Measurements from ENCODE around the gene F7. TPM values are rescaled to one million over a fixed set of nuclear protein-coding genes. Genes with fewer than 3 reads are reported as not detected.

Gene F7
- total and polyA plus RNA-seq, 2 donors (not counting 3 experiments of a cell fraction or from before 2014, with no cell fraction given), result not detected

DNA sequence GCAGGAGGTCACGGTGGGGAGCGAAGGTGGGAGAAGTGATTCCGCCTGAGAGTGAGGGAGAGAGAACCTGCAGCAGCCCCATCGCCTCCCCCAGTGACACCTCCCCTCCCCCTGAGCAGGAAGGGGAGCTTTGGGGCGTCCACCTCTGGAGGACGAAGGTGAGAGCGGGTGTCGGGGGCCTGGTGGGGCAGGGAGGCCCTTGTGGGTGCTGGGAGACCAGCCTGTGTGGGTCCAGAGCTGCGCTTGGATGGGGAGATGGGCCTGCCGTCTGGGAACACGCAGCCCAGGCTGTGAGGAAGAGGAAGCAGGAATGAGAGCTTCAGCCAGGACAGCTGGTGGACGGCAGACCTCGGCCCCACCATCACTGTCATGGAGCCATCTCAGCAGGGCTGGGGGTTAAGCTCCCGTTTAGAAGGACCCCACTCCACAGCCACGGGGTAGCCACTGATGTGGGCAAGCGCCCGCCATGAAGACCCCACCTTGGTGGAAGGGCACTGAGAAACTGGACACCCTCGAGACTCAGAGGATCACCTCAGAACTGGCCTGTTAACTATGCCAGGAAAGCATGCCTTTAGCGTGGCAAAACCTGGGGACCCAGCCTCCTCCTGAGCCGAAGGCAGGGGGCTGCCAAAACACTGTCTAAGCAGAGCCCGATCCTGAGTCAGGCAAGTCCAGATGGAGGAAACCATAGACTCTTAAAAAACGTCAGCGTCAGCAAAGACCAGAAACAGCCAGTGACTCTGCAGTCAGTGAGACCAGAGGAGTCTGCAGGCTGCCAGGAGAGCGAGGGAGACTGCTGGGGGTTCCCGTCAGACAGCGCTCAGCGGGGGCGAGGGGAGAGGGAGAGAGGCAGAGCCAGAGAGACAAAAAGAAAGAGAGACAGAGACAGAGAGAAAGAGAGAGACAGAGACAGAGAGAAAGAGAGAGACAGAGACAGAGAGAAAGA lies 46.4 kb downstream of the F7 start:
- FAIRE-seq, result no peak
- H3K9me3 ChIP-seq (replicated peaks; ENCODE audit: control insufficient read depth, insufficient read depth, low read length), result no peaks in the 10 kb centered on the region
- H3K4me3 ChIP-seq (replicated peaks in 1 of 3; ENCODE audit: insufficient read depth in 1 of 3, low read depth in 1 of 3, low read length in 3 of 3), result no peak overlapping the region
- no peak overlapping the region for H3K27ac ChIP-seq (ENCODE audit: insufficient read depth, low read depth, low read length)
- H3K4me1 ChIP-seq (ENCODE audit: control insufficient read depth, extremely low read depth, insufficient read depth, low read length), result peaks cover 6% of the 10 kb centered on the region
- no peak overlapping the region for H3K9ac ChIP-seq (replicated peaks; ENCODE audit: extremely low read depth, insufficient read depth, low read length)
- dilution Hi-C loops (cut with MboI; ENCODE audit: extremely low pct_ligation_motif_present, low sequenced_read_pairs), result no loop called here
- H4K20me1 ChIP-seq (replicated peaks; ENCODE audit: control insufficient read depth, extremely low read depth, insufficient read depth, low read length), result no peaks in the 10 kb centered on the region
- intact Hi-C loops (cut with micrococcal nuclease), result no loop called here
- no peak overlapping the region for H2AFZ ChIP-seq (ENCODE audit: low read depth, low read length)
- no TSS peak for BruUV-seq (replicated peaks)
- H3K4me2 ChIP-seq (ENCODE audit: insufficient read depth, low read length), result no peak overlapping the region
- H3K79me2 ChIP-seq (ENCODE audit: control insufficient read depth, insufficient read depth, low read length), result no peaks in the 10 kb centered on the region
- DNase-seq (ENCODE audit: low read depth, low spot score), result no peak
- POLR2A ChIA-PET, result no interaction called here
- TF ChIP-seq GATA2 (IDR thresholded peaks at IDR 0.05; ENCODE audit: insufficient read depth, insufficient read length, low read depth, low read length), result no peak
- no peak for TF ChIP-seq POLR2A (IDR thresholded peaks at IDR 0.05; ENCODE audit: low read depth, low read length)
- no peak for TF ChIP-seq EZH2 (IDR thresholded peaks at IDR 0.05; ENCODE audit: borderline replicate concordance, low read depth, low read length, severe bottlenecking)
- TF ChIP-seq, protein P1, sequence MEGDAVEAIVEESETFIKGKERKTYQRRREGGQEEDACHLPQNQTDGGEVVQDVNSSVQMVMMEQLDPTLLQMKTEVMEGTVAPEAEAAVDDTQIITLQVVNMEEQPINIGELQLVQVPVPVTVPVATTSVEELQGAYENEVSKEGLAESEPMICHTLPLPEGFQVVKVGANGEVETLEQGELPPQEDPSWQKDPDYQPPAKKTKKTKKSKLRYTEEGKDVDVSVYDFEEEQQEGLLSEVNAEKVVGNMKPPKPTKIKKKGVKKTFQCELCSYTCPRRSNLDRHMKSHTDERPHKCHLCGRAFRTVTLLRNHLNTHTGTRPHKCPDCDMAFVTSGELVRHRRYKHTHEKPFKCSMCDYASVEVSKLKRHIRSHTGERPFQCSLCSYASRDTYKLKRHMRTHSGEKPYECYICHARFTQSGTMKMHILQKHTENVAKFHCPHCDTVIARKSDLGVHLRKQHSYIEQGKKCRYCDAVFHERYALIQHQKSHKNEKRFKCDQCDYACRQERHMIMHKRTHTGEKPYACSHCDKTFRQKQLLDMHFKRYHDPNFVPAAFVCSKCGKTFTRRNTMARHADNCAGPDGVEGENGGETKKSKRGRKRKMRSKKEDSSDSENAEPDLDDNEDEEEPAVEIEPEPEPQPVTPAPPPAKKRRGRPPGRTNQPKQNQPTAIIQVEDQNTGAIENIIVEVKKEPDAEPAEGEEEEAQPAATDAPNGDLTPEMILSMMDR (IDR thresholded peaks at IDR 0.05; ENCODE audit: extremely low read depth in 1 of 2, insufficient read depth in 1 of 2, low read depth in 1 of 2, low read length in 2 of 2), result no peak
- no peak for TF ChIP-seq FOS (IDR thresholded peaks at IDR 0.05; ENCODE audit: borderline replicate concordance, insufficient read depth, low read length)
- TF ChIP-seq MYC (IDR thresholded peaks at IDR 0.05; ENCODE audit: low read depth, low read length), result no peak
- TF ChIP-seq JUN (IDR thresholded peaks at IDR 0.05; ENCODE audit: borderline replicate concordance, insufficient read depth, insufficient read length, low read depth), result no peak
- TF ChIP-seq, protein P2, sequence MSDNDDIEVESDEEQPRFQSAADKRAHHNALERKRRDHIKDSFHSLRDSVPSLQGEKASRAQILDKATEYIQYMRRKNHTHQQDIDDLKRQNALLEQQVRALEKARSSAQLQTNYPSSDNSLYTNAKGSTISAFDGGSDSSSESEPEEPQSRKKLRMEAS (IDR thresholded peaks at IDR 0.05; ENCODE audit: insufficient read depth, insufficient read length), result no peak
- TF ChIP-seq POLR2AphosphoS5 (IDR thresholded peaks at IDR 0.05; ENCODE audit: insufficient read depth, low read depth, low read length), result no peak
- no peaks in the 10 kb centered on the region for H3K9me1 ChIP-seq (replicated peaks; ENCODE audit: control insufficient read depth, extremely low read depth, insufficient read depth, low read length)
- no peaks in the 10 kb centered on the region for H3K36me3 ChIP-seq (ENCODE audit: control insufficient read depth in 2 of 2, extremely low read depth in 1 of 2, insufficient read depth in 2 of 2, low read length in 2 of 2)
- peaks cover under 1 to 9% of the 10 kb centered on the region in 2 experiments for H3K27me3 ChIP-seq (ENCODE audit: control insufficient read depth in 2 of 2, insufficient read depth in 2 of 2, low read length in 2 of 2)
- CTCF ChIA-PET, result no interaction called here
